ENCODE results near the gene SRGN.

GRCh38 chr10:69087590-69088470, at the start of gene SRGN:
- TF ChIP-seq BHLHE40 (IDR thresholded peaks at IDR 0.05; ENCODE audit: borderline replicate concordance) (no peak), L3MBTL2 (conservative IDR thresholded peaks at IDR 0.05) (no peak), NFRKB (IDR thresholded peaks at IDR 0.05) (no peak), SUZ12 (IDR thresholded peaks at IDR 0.05) (no peak), FOXA1 (IDR thresholded peaks at IDR 0.05) (no peak)

Measured in HEK293T (cell line).